K562 (cell line): ENCODE measurements around the gene TRIM31. TPM values are rescaled to one million over a fixed set of nuclear protein-coding genes. Genes with fewer than 3 reads are reported as not detected.

ENCODE experiments used
- FIP1L1 ChIP-seq: fragments of 200-400 bp; formaldehyde crosslinking; IDR thresholded peaks from 2 replicates; pipeline ENCODE4 v1.6.1; 2018; ENCODE audit warnings: mild to moderate bottlenecking, low read depth, low read length; ENCODE audit not compliant: poor library complexity, severe bottlenecking
- KDM4B ChIP-seq, 2 experiments: fragments of 450-650 bp in 1 of 2; sonication (generic) in 1 of 2; IDR thresholded peaks; 2 replicates each; pipeline ENCODE4 v1.6.1; 2016 to 2017; ENCODE audit warnings: borderline replicate concordance in 2 of 2, antibody characterized with exemption in 1 of 2, low read depth in 1 of 2, mild to moderate bottlenecking in 1 of 2
- RBM39 ChIP-seq: fragments of 200-400 bp; formaldehyde crosslinking; optimal IDR thresholded peaks from 2 replicates; pipeline ENCODE3; 2018; ENCODE audit warnings: low read depth, low read length
- ZNF263 ChIP-seq: sonication (generic); formaldehyde crosslinking; IDR thresholded peaks from 2 replicates; pipeline ENCODE4 v1.8.0; 2022; ENCODE audit warnings: mild to moderate bottlenecking, missing genetic modification reagents, borderline replicate concordance
- polyA plus RNA-seq, 8 experiments: library from polyadenylated mRNA; depleted of rRNA in 4 of 8; stranded (reverse) in 5 of 8; unstranded in 3 of 8; fragments of >200 nt; fragmentation: Nextera tagmentation in 2 of 8; fragmentation: Illumina TruSeq in 1 of 8; extraction: Ambion mirVana in 2 of 8; extraction: Trizol in 1 of 8; gene quantifications; 2 replicates each; pipeline versions ENCODE4 v1.2.1 to v1.2.3, GENCODE V29; 2011 to 2014; ENCODE audit warnings: inconsistent platforms in 1 of 8, missing spikeins in 1 of 8
- total RNA-seq, 7 experiments: library from RNA; depleted of rRNA in 6 of 7; stranded (reverse); fragments of >200 nt in 6 of 7; fragmentation: Illumina TruSeq in 2 of 7; extraction: Trizol in 2 of 7; gene quantifications; 2 replicates each; pipeline versions ENCODE4 v1.2.1 to v1.2.3, GENCODE V29; 2011 to 2021; ENCODE audit warnings: low replicate concordance in 1 of 7
- TF ChIP-seq, protein P1 (sequence below), 2 experiments: fragments of 450-650 bp; formaldehyde crosslinking in 1 of 2; IDR thresholded peaks; 2 replicates each; pipeline versions ENCODE4 v1.4.0 to v1.6.1; 2014 to 2020; ENCODE audit warnings: mild to moderate bottlenecking in 2 of 2, borderline replicate concordance in 1 of 2, low read depth in 1 of 2

The TRIM31 gene
- total and polyA plus RNA-seq, 9 of the 15 experiments (the other 6 are each of a cell fraction or from before 2014, with no cell fraction given): not detected

DNA sequence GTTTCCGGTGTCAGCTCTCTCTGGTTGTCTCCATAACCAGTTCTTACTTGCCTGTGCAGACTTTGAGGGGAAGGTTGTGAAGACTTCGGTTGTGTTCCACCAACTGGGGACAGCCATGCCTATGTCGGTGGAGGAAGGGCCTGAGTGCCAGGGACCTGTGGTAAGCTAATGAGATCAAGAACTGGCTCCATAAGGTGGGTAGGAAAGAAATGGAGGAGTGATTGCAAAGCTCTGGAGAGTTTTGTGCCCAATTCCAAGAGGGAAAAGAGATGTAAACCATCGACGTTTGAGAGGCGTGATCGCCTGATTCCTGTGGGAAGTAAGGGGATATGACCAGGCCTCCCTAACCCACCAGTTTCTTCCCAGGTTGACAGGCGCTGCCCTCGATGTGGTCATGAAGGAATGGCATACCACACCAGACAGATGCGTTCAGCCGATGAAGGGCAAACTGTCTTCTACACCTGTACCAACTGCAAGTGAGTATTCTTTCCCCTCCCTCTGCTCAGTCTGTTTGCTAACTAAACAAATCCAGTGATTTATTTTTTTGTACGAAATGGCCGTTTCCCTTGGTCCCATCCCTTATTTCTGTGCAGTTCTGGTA is 50.9 kb downstream of the TRIM31 start (continued):
- TF ChIP-seq KDM4B (IDR thresholded peaks at IDR 0.05; ENCODE audit: borderline replicate concordance in 2 of 2, low read depth in 1 of 2) (0 out of 4 replicates have a peak, but pooled peaks of 1 of the 2 experiments have one; percentile 67), ZNF263 (CRISPR knock-in tag) (0 out of 2 replicates have a peak, but pooled peaks have one; percentile 30), FIP1L1 (no peak), RBM39 (peak; percentile 5)
- TF ChIP-seq, protein P1, sequence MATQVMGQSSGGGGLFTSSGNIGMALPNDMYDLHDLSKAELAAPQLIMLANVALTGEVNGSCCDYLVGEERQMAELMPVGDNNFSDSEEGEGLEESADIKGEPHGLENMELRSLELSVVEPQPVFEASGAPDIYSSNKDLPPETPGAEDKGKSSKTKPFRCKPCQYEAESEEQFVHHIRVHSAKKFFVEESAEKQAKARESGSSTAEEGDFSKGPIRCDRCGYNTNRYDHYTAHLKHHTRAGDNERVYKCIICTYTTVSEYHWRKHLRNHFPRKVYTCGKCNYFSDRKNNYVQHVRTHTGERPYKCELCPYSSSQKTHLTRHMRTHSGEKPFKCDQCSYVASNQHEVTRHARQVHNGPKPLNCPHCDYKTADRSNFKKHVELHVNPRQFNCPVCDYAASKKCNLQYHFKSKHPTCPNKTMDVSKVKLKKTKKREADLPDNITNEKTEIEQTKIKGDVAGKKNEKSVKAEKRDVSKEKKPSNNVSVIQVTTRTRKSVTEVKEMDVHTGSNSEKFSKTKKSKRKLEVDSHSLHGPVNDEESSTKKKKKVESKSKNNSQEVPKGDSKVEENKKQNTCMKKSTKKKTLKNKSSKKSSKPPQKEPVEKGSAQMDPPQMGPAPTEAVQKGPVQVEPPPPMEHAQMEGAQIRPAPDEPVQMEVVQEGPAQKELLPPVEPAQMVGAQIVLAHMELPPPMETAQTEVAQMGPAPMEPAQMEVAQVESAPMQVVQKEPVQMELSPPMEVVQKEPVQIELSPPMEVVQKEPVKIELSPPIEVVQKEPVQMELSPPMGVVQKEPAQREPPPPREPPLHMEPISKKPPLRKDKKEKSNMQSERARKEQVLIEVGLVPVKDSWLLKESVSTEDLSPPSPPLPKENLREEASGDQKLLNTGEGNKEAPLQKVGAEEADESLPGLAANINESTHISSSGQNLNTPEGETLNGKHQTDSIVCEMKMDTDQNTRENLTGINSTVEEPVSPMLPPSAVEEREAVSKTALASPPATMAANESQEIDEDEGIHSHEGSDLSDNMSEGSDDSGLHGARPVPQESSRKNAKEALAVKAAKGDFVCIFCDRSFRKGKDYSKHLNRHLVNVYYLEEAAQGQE (IDR thresholded peaks at IDR 0.05; ENCODE audit: borderline replicate concordance): peak; percentile 72
- TF ChIP-seq, protein P1 (CRISPR knock-in tag; IDR thresholded peaks at IDR 0.05; ENCODE audit: low read depth): no peak
